Transverse colon (tissue), 4 donors: ENCODE results near the gene RGS11. TPM values are rescaled to one million over a fixed set of nuclear protein-coding genes. Genes with fewer than 3 reads are reported as not detected.
"Not testable (repeated sequence)": the region's sequence is repeated elsewhere in the genome, so short reads cannot be mapped to it uniquely, and the experiment has no call there.

Experiments used
- DNase-seq: peaks from one replicate; pipeline ENCODE4 v3.0.0-alpha.2; 2019
- H3K27ac ChIP-seq, 4 donors: fragments of 200-600 bp; sonication (generic); 2 replicates each; pipeline ENCODE4 v1.5.1; 2016 to 2018; ENCODE audit warnings: inconsistent platforms in 4 of 4
- H3K27me3 ChIP-seq: fragments of 200-600 bp; sonication (generic); 2 replicates; pipeline ENCODE4 v1.5.1; 2017; ENCODE audit warnings: inconsistent platforms
- H3K36me3 ChIP-seq, 4 donors: fragments of 200-600 bp; sonication (generic); 2 replicates each; pipeline ENCODE4 v1.5.1; 2017 to 2019; ENCODE audit warnings: inconsistent platforms in 4 of 4
- H3K4me1 ChIP-seq, 4 donors: fragments of 200-600 bp; sonication (generic); 2 replicates each; pipeline ENCODE4 v1.5.1; 2017 to 2020; ENCODE audit warnings: inconsistent platforms in 4 of 4
- H3K4me3 ChIP-seq, 4 donors: fragments of 200-600 bp; sonication (generic); 1 replicate in 1 of 4; 2 replicates in 3 of 4; pipeline versions ENCODE4 v1.5.1 to v1.6.1; 2017 to 2019; ENCODE audit warnings: inconsistent platforms in 4 of 4
- H3K9me3 ChIP-seq, 2 donors: fragments of 200-600 bp; sonication (generic); 2 replicates each; pipeline ENCODE4 v1.5.1; 2017 to 2019; ENCODE audit warnings: inconsistent platforms in 2 of 2
- EP300 ChIP-seq: sonication (generic); formaldehyde crosslinking; IDR thresholded peaks from one replicate; pipeline ENCODE4 v1.6.1; 2017; ENCODE audit warnings: antibody characterized with exemption, low read depth
- POLR2A ChIP-seq: fragments of 450-650 bp; IDR thresholded peaks from one replicate; pipeline ENCODE4 v1.6.1; 2016; ENCODE audit warnings: antibody characterized with exemption, mild to moderate bottlenecking, moderate library complexity
- POLR2AphosphoS5 ChIP-seq, 3 donors: sonication (generic); formaldehyde crosslinking; IDR thresholded peaks; one replicate each; pipeline ENCODE4 v1.6.1; 2016; ENCODE audit warnings: antibody characterized with exemption in 3 of 3
- WGBS, 2 donors: methylation state at CpG; one replicate each; pipeline ENCODE4 v1.1.5; 2018; ENCODE audit warnings: low coverage in 1 of 2; 5-methylcytosine and 5-hydroxymethylcytosine counted together
- in situ Hi-C, 4 donors: fragments of 200-750 bp; cut with MboI; loops; one replicate each; pipeline versions ENCODE4 v1.15.0 to v1.15.1; 2017; ENCODE audit warnings: low sequenced_read_pairs in 3 of 4, low pct_ligation_motif_present in 1 of 4, low pct_unique_long_range_greater_than_20kb in 1 of 4
- intact Hi-C: fragments of 100-400 bp; cut with DNase I; formaldehyde crosslinking; loops from one replicate; pipeline ENCODE4 v1.15.1; 2023; ENCODE audit warnings: low total_unique reads
- total RNA-seq, 4 donors: library from RNA; depleted of rRNA; stranded (reverse); fragments of >200 nt; gene quantifications; one replicate each; pipeline ENCODE4 v1.1.0, GENCODE V29; 2016
- TF ChIP-seq, protein P1 (sequence below), 5 experiments: fragments of 200-600 bp in 3 of 5; fragments of 450-650 bp in 2 of 5; sonication (generic) in 3 of 5; IDR thresholded peaks; 1 replicate in 2 of 5; 2 replicates in 3 of 5; pipeline ENCODE4 v1.5.1; 2016 to 2017; ENCODE audit warnings: antibody characterized with exemption in 5 of 5, inconsistent platforms in 3 of 5, mild to moderate bottlenecking in 2 of 5, moderate library complexity in 1 of 5

Gene RGS11
- total RNA-seq, 4 donors from 2014 or later = 2.0 to 24.3 (median 6.7) TPM

DNA sequence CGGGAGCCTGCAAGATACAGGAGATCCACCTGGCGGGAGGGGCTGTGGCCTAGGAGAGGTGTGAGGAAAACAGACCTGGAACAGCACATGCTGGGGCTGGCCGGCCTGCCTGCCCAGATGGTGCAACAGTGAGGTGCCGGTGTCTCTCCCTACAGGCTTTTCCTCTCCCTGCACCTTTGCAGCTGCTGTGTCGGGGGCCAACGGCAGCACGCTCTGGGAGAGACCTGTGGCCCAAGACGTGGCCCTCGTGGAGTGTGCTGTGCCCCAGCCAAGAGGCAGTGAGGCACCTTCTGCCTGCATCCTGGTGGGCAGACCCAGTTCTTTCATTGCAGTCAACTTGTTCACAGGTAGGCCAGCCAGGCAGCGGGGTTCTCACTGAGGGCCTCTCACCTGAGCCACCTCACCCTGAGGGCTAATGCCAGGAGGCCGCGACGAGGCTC lies 15.9 kb downstream of the RGS11 start:
- Histone ChIP-seq H3K9me3 (no peaks in the 10 kb centered on the region), H3K27me3 (no peaks in the 10 kb centered on the region), H3K4me3 (no peak overlapping the region), H3K4me1 (no peaks in the 10 kb centered on the region), H3K36me3 (peaks cover 0 to 29% (median 7%) of the 10 kb centered on the region in 4 donors), H3K27ac (no peak overlapping the region)
- in situ Hi-C loops (no loop called here), intact Hi-C loops (no loop called here)
- no peak for DNase-seq
- 87 to 100% methylated on average over 2 to 8 of the region's 13 CpGs for WGBS, 2 donors
- TF ChIP-seq EP300 (no peak), POLR2A (no peak), POLR2AphosphoS5 (IDR thresholded peaks at IDR 0.05) (no peak)
- TF ChIP-seq, protein P1, sequence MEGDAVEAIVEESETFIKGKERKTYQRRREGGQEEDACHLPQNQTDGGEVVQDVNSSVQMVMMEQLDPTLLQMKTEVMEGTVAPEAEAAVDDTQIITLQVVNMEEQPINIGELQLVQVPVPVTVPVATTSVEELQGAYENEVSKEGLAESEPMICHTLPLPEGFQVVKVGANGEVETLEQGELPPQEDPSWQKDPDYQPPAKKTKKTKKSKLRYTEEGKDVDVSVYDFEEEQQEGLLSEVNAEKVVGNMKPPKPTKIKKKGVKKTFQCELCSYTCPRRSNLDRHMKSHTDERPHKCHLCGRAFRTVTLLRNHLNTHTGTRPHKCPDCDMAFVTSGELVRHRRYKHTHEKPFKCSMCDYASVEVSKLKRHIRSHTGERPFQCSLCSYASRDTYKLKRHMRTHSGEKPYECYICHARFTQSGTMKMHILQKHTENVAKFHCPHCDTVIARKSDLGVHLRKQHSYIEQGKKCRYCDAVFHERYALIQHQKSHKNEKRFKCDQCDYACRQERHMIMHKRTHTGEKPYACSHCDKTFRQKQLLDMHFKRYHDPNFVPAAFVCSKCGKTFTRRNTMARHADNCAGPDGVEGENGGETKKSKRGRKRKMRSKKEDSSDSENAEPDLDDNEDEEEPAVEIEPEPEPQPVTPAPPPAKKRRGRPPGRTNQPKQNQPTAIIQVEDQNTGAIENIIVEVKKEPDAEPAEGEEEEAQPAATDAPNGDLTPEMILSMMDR (IDR thresholded peaks at IDR 0.05) = no peak

DNA sequence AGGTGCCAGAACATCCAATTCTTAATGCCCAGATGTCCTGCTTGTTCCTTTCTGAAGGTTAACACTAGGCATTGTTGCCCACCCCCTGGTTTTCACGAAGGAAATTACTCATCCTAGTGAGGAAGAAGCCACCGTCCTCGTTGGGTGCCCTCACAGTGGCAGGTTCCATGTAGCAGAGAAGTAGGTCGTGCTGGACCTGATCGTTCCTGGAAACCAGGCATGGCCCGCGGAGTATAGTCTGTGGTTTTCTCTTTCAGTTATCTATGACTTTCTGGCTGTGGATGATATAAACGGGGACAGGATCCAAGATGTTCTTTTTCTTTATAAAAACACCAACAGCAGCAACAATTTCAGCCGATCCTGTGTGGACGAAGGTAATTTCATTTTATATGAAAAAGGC lies 16.5 kb downstream of the RGS11 start:
- TF ChIP-seq POLR2A (no peak), POLR2AphosphoS5 (IDR thresholded peaks at IDR 0.05) (no peak), EP300 (no peak)
- TF ChIP-seq, protein P1 (IDR thresholded peaks at IDR 0.05) = no peak
- DNase-seq = no peak
- WGBS, 2 donors = 78 to 80% methylated on average over 4 to 10 of the region's 10 CpGs
- H3K9me3 ChIP-seq = no peaks in the 10 kb centered on the region
- no peaks in the 10 kb centered on the region for H3K27me3 ChIP-seq
- intact Hi-C loops (no loop called here), in situ Hi-C loops (no loop called here)
- no peak overlapping the region for H3K27ac ChIP-seq
- no peak overlapping the region for H3K4me3 ChIP-seq
- peaks cover 0 to 2% (median under 1%) of the 10 kb centered on the region in 4 donors for H3K4me1 ChIP-seq
- H3K36me3 ChIP-seq = peaks cover 0 to 34% (median 10%) of the 10 kb centered on the region in 4 donors

DNA sequence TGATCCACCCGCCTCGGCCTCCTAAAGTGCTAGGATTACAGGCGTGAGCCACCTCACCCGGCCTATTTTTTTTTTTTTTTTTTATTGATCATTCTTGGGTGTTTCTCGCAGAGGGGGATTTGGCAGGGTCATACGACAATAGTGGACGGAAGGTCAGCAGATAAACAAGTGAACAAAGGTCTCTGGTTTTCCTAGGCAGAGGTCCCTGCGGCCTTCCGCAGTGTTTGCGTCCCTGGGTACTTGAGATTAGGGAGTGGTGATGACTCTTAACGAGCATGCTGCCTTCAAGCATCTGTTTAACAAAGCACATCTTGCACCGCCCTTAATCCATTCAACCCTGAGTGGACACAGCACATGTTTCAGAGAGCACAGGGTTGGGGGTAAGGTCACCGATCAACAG lies 17.7 kb downstream of the RGS11 start:
- H3K4me3 ChIP-seq, intact Hi-C loops, H3K27me3 ChIP-seq, DNase-seq, H3K9me3 ChIP-seq, in situ Hi-C loops, H3K27ac ChIP-seq: not testable (repeated sequence)
- H3K36me3 ChIP-seq = peaks cover 0 to 34% (median 11%) of the 10 kb centered on the region in 4 donors
- WGBS, 2 donors = 92 to 94% methylated on average over 2 to 13 of the region's 13 CpGs
- peaks cover 5 to 14% (median 11%) of the 10 kb centered on the region in 4 donors for H3K4me1 ChIP-seq

DNA sequence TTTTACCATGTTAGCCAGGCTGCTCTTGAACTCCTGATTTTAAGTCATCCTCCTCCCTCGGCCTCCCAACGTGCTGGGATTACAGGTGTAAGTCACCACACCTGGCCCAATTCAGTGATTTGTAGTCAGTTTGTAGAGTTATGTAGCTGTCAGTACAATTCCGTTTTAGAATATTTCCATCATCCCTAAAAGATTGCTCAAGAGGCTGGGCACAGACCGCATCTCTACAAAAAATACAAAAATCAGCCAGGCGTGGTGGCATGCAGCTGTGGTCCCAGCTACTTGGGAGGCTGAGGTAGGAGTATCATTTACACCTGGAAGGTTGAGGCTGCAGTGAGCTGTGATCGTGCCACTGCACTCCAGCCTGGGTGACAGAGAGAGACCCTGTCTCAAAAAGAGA lies 20.6 kb downstream of the RGS11 start:
- no peak for TF ChIP-seq EP300
- no peak for TF ChIP-seq POLR2A
- TF ChIP-seq, protein P1 (IDR thresholded peaks at IDR 0.05) = no peak
- no peak for TF ChIP-seq POLR2AphosphoS5 (IDR thresholded peaks at IDR 0.05)
- Histone ChIP-seq H3K4me3 (no peak overlapping the region), H3K9me3 (no peaks in the 10 kb centered on the region), H3K27ac (no peak overlapping the region), H3K36me3 (peaks cover 0 to 11% (median 4%) of the 10 kb centered on the region in 4 donors), H3K27me3 (no peaks in the 10 kb centered on the region), H3K4me1 (peaks cover 5 to 39% (median 25%) of the 10 kb centered on the region in 4 donors)
- no peak for DNase-seq
- WGBS, 2 donors = 92% methylated on average over 6 of the region's 6 CpGs; no CpG with 5 or more reads in 1 of the 2 donors
- in situ Hi-C loops (no loop called here), intact Hi-C loops (no loop called here)

DNA sequence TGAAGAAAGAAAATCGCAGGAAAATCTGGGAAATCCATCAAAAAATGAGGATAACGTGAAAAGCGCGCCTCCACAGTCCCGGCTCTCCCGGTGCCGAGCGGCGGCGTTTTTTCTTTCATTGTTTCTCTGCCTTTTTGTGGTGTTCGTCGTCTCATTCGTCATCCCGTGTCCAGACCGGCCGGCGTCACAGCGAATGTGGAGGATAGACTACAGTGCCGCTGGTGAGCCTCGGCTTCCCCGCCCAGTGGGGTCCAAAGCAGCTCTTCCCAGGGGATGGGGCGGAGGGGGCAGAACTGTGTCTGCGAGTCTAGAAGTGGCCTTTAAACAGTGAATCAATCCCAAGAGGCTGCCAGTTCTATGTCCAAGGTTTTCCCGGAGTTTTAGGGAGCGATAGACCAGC lies 21.3 kb downstream of the RGS11 start:
- DNase-seq = no peak
- no peaks in the 10 kb centered on the region for H3K27me3 ChIP-seq
- WGBS, 2 donors = 80 to 96% methylated on average over 2 to 25 of the region's 25 CpGs
- intact Hi-C loops (no loop called here), in situ Hi-C loops (no loop called here)
- no peak overlapping the region for H3K4me3 ChIP-seq
- no peaks in the 10 kb centered on the region for H3K9me3 ChIP-seq
- peak overlapping the region in 2 of 4 donors; percentile 63 to 80 for H3K27ac ChIP-seq
- H3K36me3 ChIP-seq = peaks cover 0 to 9% (median 3%) of the 10 kb centered on the region in 4 donors
- TF ChIP-seq, protein P1 (IDR thresholded peaks at IDR 0.05) = no peak
- TF ChIP-seq POLR2AphosphoS5 (IDR thresholded peaks at IDR 0.05) (no peak), EP300 (no peak), POLR2A (no peak)
- H3K4me1 ChIP-seq = peaks cover 5 to 43% (median 27%) of the 10 kb centered on the region in 4 donors
